ENCODE measurements around the gene SYP.

Gene SYP

DNA sequence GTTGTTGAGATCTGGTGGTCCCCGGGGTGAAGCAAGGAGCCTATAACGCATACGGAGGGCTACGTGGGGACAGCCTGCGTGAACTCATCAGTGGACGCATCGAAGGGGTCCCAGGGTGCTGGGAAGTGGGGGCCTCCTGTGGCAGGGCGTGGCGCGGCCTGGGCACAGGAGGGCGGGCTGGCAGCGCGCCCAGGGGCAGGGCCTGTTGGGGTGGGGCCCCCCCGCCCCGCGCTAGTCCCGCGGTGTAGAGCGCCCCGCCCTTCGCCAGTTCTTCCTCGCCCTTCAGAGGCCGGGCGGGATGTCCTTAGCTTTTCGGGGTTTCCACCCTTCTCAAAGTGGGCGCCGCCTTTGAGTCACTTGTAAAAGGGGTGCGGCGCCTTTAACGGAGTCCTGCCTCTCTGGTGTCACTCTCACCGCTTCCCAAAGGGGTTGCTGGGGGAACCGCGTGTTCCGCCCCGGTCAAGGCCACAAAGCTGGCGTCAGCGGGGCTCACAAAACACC lies 27.7 kb downstream of the SYP start (continued):
- no peak for TF ChIP-seq TSHZ1 (tag by site-specific recombination; IDR thresholded peaks at IDR 0.05; ENCODE audit: borderline replicate concordance)
- TF ChIP-seq ZNF529 (tag by site-specific recombination; IDR thresholded peaks at IDR 0.05; ENCODE audit: insufficient replicate concordance), result no peak
- TF ChIP-seq, protein P1, sequence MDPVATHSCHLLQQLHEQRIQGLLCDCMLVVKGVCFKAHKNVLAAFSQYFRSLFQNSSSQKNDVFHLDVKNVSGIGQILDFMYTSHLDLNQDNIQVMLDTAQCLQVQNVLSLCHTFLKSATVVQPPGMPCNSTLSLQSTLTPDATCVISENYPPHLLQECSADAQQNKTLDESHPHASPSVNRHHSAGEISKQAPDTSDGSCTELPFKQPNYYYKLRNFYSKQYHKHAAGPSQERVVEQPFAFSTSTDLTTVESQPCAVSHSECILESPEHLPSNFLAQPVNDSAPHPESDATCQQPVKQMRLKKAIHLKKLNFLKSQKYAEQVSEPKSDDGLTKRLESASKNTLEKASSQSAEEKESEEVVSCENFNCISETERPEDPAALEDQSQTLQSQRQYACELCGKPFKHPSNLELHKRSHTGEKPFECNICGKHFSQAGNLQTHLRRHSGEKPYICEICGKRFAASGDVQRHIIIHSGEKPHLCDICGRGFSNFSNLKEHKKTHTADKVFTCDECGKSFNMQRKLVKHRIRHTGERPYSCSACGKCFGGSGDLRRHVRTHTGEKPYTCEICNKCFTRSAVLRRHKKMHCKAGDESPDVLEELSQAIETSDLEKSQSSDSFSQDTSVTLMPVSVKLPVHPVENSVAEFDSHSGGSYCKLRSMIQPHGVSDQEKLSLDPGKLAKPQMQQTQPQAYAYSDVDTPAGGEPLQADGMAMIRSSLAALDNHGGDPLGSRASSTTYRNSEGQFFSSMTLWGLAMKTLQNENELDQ (tag by site-specific recombination; IDR thresholded peaks at IDR 0.05; ENCODE audit: low read depth), result no peak
- peak; percentile 89 for TF ChIP-seq ZNF335 (tag by site-specific recombination; conservative IDR thresholded peaks at IDR 0.05)
- TF ChIP-seq ZNF704 (tag by site-specific recombination; IDR thresholded peaks at IDR 0.05), result no peak
- peak; percentile 89 for TF ChIP-seq ZNF10 (tag by site-specific recombination; IDR thresholded peaks at IDR 0.05)
- TF ChIP-seq ZBTB21 (tag by site-specific recombination; IDR thresholded peaks at IDR 0.05), result no peak
- TF ChIP-seq GLIS1 (tag by site-specific recombination; IDR thresholded peaks at IDR 0.05), result peak; percentile 81
- no peak for TF ChIP-seq ZNF510 (tag by site-specific recombination; IDR thresholded peaks at IDR 0.05; ENCODE audit: insufficient replicate concordance)
- peak; percentile 92 for TF ChIP-seq KLF8 (tag by site-specific recombination; IDR thresholded peaks at IDR 0.05)
- TF ChIP-seq ZIC2 (tag by site-specific recombination; IDR thresholded peaks at IDR 0.05), result peak; percentile 53; the same call in 1 of the 2 replicates
- TF ChIP-seq ZNF18 (tag by site-specific recombination; IDR thresholded peaks at IDR 0.05), result 0 out of 2 replicates have a peak, but pooled peaks have one; percentile 13
- TF ChIP-seq PRDM1 (tag by site-specific recombination; IDR thresholded peaks at IDR 0.05), result no peak
- TF ChIP-seq HIC1 (tag by site-specific recombination; IDR thresholded peaks at IDR 0.05), result peak; percentile 70; the same call in 1 of the 2 replicates
- TF ChIP-seq ZNF280C (tag by site-specific recombination; IDR thresholded peaks at IDR 0.05), result no peak
- TF ChIP-seq ZNF37A (tag by site-specific recombination; IDR thresholded peaks at IDR 0.05), result no peak
- no peak; the same call in 1 of the 2 replicates for TF ChIP-seq SP7 (tag by site-specific recombination; IDR thresholded peaks at IDR 0.05)
- no peak; the same call in 1 of the 2 replicates for TF ChIP-seq GLI4 (tag by site-specific recombination; IDR thresholded peaks at IDR 0.05)
- TF ChIP-seq, protein P2, sequence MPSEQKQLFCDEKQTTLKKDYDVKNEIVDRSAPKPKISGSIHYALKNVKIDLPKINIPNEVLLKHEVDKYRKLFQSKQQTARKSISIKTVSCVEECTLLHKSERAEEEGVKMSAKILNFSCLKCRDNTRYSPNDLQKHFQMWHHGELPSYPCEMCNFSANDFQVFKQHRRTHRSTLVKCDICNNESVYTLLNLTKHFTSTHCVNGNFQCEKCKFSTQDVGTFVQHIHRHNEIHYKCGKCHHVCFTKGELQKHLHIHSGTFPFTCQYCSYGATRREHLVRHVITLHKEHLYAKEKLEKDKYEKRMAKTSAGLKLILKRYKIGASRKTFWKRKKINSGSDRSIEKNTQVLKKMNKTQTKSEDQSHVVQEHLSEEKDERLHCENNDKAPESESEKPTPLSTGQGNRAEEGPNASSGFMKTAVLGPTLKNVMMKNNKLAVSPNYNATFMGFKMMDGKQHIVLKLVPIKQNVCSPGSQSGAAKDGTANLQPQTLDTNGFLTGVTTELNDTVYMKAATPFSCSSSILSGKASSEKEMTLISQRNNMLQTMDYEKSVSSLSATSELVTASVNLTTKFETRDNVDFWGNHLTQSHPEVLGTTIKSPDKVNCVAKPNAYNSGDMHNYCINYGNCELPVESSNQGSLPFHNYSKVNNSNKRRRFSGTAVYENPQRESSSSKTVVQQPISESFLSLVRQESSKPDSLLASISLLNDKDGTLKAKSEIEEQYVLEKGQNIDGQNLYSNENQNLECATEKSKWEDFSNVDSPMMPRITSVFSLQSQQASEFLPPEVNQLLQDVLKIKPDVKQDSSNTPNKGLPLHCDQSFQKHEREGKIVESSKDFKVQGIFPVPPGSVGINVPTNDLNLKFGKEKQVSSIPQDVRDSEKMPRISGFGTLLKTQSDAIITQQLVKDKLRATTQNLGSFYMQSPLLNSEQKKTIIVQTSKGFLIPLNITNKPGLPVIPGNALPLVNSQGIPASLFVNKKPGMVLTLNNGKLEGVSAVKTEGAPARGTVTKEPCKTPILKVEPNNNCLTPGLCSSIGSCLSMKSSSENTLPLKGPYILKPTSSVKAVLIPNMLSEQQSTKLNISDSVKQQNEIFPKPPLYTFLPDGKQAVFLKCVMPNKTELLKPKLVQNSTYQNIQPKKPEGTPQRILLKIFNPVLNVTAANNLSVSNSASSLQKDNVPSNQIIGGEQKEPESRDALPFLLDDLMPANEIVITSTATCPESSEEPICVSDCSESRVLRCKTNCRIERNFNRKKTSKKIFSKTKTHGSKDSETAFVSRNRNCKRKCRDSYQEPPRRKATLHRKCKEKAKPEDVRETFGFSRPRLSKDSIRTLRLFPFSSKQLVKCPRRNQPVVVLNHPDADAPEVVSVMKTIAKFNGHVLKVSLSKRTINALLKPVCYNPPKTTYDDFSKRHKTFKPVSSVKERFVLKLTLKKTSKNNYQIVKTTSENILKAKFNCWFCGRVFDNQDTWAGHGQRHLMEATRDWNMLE (tag by site-specific recombination; conservative IDR thresholded peaks at IDR 0.05; ENCODE audit: low read depth), result no peak; the same call in 1 of the 2 replicates
- peak; percentile 93 for TF ChIP-seq ZBTB8A (tag by site-specific recombination; IDR thresholded peaks at IDR 0.05)
- peak; percentile 79 for TF ChIP-seq SP3 (tag by site-specific recombination; IDR thresholded peaks at IDR 0.05)
